K562 (cell line): ENCODE measurements around the gene SLC25A10. TPM values are rescaled to one million over a fixed set of nuclear protein-coding genes. Genes with fewer than 3 reads are reported as not detected.

ENCODE experiments used
- CXXC5 ChIP-seq: fragments of 250-450 bp; sonication (Bioruptor Pico); IDR thresholded peaks from 2 replicates; pipeline ENCODE4 v1.8.0; 2022; ENCODE audit warnings: inconsistent platforms, mild to moderate bottlenecking, moderate library complexity
- HEY1 ChIP-seq: fragments of 250-450 bp; sonication (Bioruptor Pico); IDR thresholded peaks from 2 replicates; pipeline ENCODE4 v1.5.0; 2020; ENCODE audit warnings: mild to moderate bottlenecking, moderate library complexity, borderline replicate concordance
- HMG20B ChIP-seq: fragments of 250-450 bp; sonication (Bioruptor Pico); IDR thresholded peaks from 2 replicates; pipeline ENCODE4 v1.5.0; 2021; ENCODE audit warnings: mild to moderate bottlenecking
- NFRKB ChIP-seq: fragments of 450-650 bp; IDR thresholded peaks from 2 replicates; pipeline ENCODE4 v1.6.1; 2016; ENCODE audit warnings: low read depth
- POLR2B ChIP-seq: fragments of 450-650 bp; IDR thresholded peaks from 2 replicates; pipeline ENCODE4 v1.6.1; 2018; ENCODE audit warnings: low read depth; ENCODE audit not compliant: partially characterized antibody
- PYGO2 ChIP-seq: fragments of 450-650 bp; IDR thresholded peaks from 2 replicates; pipeline ENCODE4 v1.6.1; 2016; ENCODE audit warnings: mild to moderate bottlenecking, missing genetic modification characterization, moderate library complexity, missing compliant biosample characterization
- ZBTB8A ChIP-seq: fragments of 450-650 bp; IDR thresholded peaks from 2 replicates; pipeline ENCODE4 v1.6.1; 2018; ENCODE audit warnings: mild to moderate bottlenecking, moderate library complexity; ENCODE audit not compliant: partially characterized antibody
- ZC3H4 ChIP-seq: sonication (generic); formaldehyde crosslinking; IDR thresholded peaks from 2 replicates; pipeline ENCODE4 v1.9.0; 2021; ENCODE audit warnings: missing genetic modification reagents, borderline replicate concordance
- ZNF212 ChIP-seq: fragments of 450-650 bp; formaldehyde crosslinking; IDR thresholded peaks from 2 replicates; pipeline ENCODE4 v1.4.0; 2020; ENCODE audit warnings: mild to moderate bottlenecking
- ZNF76 ChIP-seq: fragments of 250-450 bp; sonication (Bioruptor Pico); IDR thresholded peaks from 2 replicates; pipeline ENCODE4 v1.4.0; 2020; ENCODE audit warnings: mild to moderate bottlenecking, moderate library complexity, borderline replicate concordance
- ZNF764 ChIP-seq: fragments of 250-450 bp; sonication (Bioruptor Pico); IDR thresholded peaks from 2 replicates; pipeline ENCODE4 v1.4.0; 2020; ENCODE audit warnings: low read depth, mild to moderate bottlenecking, moderate library complexity
- polyA plus RNA-seq, 8 experiments: library from polyadenylated mRNA; depleted of rRNA in 4 of 8; stranded (reverse) in 5 of 8; unstranded in 3 of 8; fragments of >200 nt; fragmentation: Nextera tagmentation in 2 of 8; fragmentation: Illumina TruSeq in 1 of 8; extraction: Ambion mirVana in 2 of 8; extraction: Trizol in 1 of 8; gene quantifications; 2 replicates each; pipeline versions ENCODE4 v1.2.1 to v1.2.3, GENCODE V29; 2011 to 2014; ENCODE audit warnings: inconsistent platforms in 1 of 8, missing spikeins in 1 of 8
- total RNA-seq, 7 experiments: library from RNA; depleted of rRNA in 6 of 7; stranded (reverse); fragments of >200 nt in 6 of 7; fragmentation: Illumina TruSeq in 2 of 7; extraction: Trizol in 2 of 7; gene quantifications; 2 replicates each; pipeline versions ENCODE4 v1.2.1 to v1.2.3, GENCODE V29; 2011 to 2021; ENCODE audit warnings: low replicate concordance in 1 of 7
- TF ChIP-seq, protein P1 (sequence below), 2 experiments: fragments of 450-650 bp; formaldehyde crosslinking in 1 of 2; IDR thresholded peaks; 2 replicates each; pipeline versions ENCODE4 v1.4.0 to v1.6.1; 2014 to 2020; ENCODE audit warnings: mild to moderate bottlenecking in 2 of 2, borderline replicate concordance in 1 of 2, low read depth in 1 of 2
- TF ChIP-seq, protein P2 (sequence below), 2 experiments: IDR thresholded peaks; 2 replicates each; pipeline ENCODE4 v1.6.1; 2012; ENCODE audit warnings: improper control_type of control experiment in 2 of 2, low read depth in 2 of 2, low read length in 2 of 2, borderline replicate concordance in 1 of 2

The SLC25A10 gene
- total and polyA plus RNA-seq, 9 of the 15 experiments (the other 6 are each of a cell fraction or from before 2014, with no cell fraction given) = 0.10 to 85.6 (median 34.3) TPM

DNA sequence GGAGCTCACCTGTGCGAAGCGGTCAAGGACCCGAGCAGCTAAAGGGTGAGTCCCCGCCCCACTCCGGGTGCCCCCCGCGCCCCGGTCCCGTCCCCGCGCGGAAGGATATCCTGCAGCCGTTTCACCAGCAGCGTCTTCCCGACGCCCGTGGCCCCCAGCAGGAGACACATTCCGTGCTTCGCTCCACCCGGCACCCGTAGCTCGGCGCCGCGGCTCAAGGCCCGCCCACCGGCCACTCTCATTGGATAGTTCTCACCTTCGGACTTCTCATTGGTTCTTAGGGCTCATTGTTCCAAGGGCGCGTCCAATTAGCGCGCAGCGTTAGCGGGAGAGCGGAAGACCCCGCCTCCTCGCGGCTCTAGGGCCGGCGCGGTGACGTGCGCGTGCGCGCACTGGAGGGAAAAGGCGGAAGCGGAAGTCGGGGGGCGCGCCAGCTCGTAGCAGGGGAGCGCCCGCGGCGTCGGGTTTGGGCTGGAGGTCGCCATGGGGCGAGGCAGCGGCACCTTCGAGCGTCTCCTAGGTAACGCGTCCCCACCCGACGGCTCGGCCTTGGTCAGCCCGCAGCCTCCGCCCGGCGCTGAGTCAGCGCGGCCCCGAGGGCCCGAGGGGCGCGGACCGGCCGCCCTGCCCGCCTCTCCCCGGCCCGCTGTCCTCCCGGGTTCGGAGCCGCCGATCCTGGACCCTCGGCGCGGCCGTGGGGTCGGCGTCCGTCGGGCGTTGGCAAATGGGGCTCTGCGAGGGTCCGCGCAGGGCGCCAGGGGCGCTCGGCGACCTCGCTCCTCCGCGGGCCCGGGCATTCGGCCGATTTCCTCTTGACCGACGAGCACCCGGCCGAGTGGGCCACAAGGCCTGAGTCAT is 28.3 kb upstream of the SLC25A10 start, which contains the start of the genes ARL16 and HGS (continued):
- TF ChIP-seq, protein P1, sequence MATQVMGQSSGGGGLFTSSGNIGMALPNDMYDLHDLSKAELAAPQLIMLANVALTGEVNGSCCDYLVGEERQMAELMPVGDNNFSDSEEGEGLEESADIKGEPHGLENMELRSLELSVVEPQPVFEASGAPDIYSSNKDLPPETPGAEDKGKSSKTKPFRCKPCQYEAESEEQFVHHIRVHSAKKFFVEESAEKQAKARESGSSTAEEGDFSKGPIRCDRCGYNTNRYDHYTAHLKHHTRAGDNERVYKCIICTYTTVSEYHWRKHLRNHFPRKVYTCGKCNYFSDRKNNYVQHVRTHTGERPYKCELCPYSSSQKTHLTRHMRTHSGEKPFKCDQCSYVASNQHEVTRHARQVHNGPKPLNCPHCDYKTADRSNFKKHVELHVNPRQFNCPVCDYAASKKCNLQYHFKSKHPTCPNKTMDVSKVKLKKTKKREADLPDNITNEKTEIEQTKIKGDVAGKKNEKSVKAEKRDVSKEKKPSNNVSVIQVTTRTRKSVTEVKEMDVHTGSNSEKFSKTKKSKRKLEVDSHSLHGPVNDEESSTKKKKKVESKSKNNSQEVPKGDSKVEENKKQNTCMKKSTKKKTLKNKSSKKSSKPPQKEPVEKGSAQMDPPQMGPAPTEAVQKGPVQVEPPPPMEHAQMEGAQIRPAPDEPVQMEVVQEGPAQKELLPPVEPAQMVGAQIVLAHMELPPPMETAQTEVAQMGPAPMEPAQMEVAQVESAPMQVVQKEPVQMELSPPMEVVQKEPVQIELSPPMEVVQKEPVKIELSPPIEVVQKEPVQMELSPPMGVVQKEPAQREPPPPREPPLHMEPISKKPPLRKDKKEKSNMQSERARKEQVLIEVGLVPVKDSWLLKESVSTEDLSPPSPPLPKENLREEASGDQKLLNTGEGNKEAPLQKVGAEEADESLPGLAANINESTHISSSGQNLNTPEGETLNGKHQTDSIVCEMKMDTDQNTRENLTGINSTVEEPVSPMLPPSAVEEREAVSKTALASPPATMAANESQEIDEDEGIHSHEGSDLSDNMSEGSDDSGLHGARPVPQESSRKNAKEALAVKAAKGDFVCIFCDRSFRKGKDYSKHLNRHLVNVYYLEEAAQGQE (IDR thresholded peaks at IDR 0.05; ENCODE audit: borderline replicate concordance) = no peak
- TF ChIP-seq, protein P1 (CRISPR knock-in tag; IDR thresholded peaks at IDR 0.05; ENCODE audit: low read depth) = peak; percentile 72; the same call in 1 of the 2 replicates
- no peak for TF ChIP-seq NFRKB
- peak; percentile 92 for TF ChIP-seq CXXC5 (CRISPR knock-in tag)
- TF ChIP-seq ZC3H4 (CRISPR knock-in tag) = no peak
- TF ChIP-seq ZNF76 (CRISPR knock-in tag) = no peak
- TF ChIP-seq HMG20B = no peak
- no peak for TF ChIP-seq PYGO2
- no peak for TF ChIP-seq ZNF764 (CRISPR knock-in tag)
- no peak for TF ChIP-seq ZBTB8A
- TF ChIP-seq ZNF212 (CRISPR knock-in tag) = no peak
- TF ChIP-seq, protein P2, sequence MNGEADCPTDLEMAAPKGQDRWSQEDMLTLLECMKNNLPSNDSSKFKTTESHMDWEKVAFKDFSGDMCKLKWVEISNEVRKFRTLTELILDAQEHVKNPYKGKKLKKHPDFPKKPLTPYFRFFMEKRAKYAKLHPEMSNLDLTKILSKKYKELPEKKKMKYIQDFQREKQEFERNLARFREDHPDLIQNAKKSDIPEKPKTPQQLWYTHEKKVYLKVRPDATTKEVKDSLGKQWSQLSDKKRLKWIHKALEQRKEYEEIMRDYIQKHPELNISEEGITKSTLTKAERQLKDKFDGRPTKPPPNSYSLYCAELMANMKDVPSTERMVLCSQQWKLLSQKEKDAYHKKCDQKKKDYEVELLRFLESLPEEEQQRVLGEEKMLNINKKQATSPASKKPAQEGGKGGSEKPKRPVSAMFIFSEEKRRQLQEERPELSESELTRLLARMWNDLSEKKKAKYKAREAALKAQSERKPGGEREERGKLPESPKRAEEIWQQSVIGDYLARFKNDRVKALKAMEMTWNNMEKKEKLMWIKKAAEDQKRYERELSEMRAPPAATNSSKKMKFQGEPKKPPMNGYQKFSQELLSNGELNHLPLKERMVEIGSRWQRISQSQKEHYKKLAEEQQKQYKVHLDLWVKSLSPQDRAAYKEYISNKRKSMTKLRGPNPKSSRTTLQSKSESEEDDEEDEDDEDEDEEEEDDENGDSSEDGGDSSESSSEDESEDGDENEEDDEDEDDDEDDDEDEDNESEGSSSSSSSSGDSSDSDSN (IDR thresholded peaks at IDR 0.05; ENCODE audit: borderline replicate concordance in 1 of 2, low read depth in 2 of 2, low read length in 2 of 2) = 0 out of 4 replicates have a peak, but pooled peaks of 1 of the 2 experiments have one; percentile 67
- TF ChIP-seq HEY1 (CRISPR knock-in tag) = no peak
- peak; percentile 54 for TF ChIP-seq POLR2B
